ENCODE measurements around the gene HPCA.

The HPCA gene

DNA sequence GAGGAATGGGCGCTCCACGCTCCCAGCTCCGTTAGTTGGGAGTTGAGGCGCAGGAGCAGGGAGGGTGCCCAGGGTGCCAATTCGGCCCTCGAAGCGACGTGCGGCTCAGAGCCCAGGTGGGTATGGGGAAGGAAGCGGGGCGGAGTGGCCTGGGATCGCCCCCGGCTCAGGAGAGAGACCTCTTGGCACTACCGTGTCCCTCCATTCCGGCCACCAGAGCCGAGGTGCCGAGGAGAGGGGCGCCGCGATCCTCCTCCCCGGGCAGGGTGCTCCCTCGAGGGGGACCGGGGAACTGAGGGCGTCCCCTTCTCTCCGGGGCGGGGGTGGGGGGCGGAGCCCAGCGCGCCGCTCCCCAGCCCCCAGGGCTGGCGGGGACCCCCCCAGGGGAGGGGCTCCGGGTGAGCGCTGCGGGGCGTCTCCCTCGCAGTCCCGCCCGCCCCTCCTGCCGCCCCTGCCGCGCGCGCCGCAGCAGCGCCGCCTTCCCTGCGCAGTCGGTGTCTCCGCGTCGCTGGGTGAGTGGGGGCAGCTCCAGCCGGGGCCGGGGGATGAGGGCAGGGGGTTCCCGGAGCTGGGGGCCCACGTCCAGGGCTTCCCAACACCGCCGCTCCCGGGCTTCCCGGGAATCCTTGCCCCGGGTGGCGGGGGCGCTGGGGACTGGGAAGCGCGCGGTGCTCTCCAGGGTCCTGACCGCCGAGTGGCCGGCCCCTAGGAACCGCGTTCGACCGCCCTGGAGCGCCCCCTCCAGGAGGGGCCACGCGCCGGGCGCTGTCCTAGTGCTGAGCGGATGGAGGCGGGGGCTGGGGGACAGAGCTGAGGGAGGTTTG lies at the start of gene HPCA:
Gene HPCA (plus strand): TSS at position 488 of the 824 bp plus-strand sequence. CDS start 2,408 bp downstream, outside the sequence.
- DNase-seq = peak; percentile 66

DNA sequence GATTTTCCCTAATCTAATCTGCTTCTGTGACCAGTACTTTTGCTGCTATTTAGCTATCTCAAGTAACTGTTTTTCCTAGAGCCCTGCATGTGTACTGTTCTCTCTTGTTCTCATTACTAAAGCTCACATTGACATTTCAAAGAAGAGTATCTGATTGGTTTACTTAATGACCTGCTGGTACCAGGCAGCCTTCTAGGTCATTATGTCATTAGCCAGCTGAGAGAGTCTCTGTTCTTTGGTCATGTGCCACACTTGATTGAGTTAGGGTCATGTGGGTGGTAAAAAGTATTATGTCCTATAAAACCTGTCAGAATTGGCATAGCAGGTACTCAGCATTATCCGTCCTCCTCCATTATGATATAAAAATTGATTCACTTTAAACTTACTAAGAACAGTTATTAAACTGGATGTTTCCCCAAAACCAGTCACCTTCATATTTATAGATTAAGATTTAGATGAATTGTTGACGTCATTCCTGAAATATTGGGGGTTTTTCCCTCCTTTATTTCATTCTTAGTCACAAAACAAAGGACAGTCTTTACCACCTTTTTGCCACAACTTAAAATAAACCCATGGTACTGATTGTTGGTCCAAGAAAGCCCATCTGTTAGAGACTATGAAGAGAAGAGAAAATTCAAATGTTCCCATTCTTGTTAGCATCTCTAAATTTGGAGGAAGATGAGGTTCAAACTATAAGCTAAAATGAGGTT lies 37.8 kb upstream of the HPCA start:
- no peak for DNase-seq

GRCh38 chr1:32855861-32856617 lies 30.3 kb upstream of the HPCA start:
- DNase-seq = no peak

- no peak for DNase-seq
These were observed 28.2 kb upstream of the HPCA start for GRCh38 chr1:32858136-32858535.

GRCh38 chr1:32858791-32859190 lies 27.5 kb upstream of the HPCA start:
- DNase-seq = no peak

DNA sequence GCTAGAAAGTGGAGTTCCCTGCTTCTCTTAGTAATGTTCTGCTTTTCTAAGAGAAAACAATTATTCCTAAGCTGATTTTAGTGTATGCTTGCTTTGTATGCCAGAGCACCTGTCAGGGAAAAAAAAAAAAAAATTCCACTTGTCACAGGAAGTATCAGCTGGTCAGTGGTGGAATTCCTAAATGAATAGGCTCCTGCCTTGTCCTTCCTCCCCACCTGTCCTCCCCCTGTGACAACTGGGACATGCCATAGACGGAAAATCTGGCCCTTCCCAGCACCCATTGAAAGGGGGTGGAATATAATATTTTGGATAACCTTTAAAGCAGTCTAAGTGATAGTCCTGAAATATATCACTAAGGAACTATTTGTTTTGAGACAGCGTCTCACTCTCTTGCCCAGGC lies 26.4 kb upstream of the HPCA start:
- DNase-seq = no peak

DNA sequence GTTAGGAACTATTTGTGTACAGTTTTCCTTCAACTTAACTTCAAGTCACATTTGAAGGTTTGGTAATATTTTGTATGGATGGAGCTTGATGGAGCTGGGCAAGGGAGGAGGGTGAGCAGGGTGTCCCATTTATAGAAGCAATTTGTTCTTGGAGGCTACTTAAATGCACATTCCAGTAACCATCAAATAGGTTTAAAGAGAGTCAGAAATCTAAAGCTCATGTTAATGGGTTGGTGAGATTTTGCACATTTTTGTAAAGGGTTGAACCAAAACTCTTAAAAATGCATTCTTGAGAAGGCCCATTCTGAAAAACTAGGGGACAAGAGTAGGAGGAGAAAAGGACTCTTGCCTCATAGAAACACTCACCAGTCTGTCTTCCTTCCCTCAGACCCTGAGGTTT lies 25.7 kb upstream of the HPCA start:
- no peak for DNase-seq

DNA sequence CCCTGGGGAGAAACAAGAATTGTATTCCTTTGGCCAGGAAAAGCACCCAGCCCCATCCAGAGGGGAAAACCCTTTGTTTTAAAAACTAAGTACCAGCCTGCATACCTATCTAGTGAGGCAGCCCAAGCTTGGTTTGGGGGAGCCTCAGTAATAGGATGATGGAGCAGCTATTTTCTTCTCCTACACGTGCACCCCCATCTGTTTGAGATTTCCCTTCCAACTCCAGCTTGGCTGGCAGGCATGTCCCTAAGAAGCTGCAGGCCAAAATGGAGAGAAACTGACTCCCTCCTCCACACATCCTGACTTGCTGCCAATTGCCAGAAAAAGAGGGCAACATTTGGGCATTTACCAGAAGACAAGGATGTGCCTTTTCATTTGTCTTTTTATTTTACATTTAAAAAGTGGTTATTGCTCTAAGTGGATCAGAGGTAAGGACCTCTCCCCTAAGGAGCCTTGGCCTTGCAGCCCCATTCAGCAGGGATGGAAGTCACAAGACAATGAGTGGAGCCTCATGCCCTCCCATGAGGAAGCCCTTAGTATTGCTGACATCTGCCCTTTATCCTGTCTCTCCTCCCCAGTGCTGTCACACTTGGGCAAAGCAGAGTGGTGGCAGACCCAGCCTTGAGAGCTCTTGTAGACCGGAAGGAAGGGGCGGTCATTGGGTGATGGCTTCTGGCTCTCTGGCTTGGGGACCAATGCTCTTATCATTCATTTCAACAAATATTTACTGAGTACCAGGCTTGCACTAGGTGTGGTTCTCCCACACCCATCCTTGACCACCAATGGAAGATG lies 24.2 kb upstream of the HPCA start:
- no peak for DNase-seq

GRCh38 chr1:32863218-32863880 lies 22.9 kb upstream of the HPCA start:
- no peak for DNase-seq

DNA sequence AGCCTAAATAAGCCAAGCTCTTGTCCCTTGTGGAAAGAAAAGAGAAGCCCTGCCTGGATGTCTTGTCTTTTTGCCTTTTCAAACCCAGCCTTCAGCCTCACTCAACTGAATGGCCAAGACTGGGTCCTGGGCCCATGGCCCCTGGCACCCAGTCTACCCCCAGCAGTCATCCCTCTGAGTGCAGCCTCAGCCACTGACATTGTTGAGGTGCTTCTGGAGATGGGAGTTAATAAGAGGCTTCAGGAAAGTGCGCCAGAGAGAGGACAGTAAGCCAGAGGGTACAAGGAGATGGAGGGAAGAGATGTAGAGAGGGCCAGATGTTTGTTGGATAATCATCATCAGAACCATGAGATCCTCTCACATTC lies 22.4 kb upstream of the HPCA start:
- DNase-seq = no peak

DNA sequence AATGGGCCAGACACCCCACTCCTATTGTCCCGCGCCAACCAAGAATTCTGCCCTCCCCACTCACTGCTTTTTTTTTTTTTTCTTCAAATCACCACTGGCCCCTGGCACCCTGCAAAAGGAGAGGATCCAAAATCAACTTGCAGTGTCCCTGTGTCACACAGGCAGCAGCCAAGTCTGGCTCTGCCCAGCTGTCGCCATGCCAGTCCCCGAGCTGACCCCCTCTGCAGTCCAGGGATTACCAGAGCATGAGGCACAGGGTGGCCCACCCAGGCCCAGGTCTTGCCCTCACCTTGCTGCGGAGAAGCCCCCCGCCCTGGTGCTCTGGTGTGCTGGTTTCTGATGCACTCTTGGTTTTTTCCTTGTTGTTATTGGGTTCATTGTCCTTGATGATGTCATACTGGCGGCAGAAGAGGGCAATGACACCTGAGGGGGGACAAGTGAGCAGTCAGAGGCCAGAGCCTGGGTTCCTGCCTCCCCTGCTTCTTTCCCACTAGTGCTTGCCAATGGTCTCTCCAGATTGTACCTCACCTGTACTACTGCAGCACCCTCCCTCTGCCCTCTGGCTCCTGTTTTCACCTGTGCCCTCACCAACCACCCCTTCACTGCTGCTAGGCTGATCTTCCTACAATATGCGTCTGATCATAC lies 21.8 kb upstream of the HPCA start:
- DNase-seq = no peak

- DNase-seq = no peak
These were observed 20.5 kb upstream of the HPCA start for GRCh38 chr1:32865639-32866405.

DNA sequence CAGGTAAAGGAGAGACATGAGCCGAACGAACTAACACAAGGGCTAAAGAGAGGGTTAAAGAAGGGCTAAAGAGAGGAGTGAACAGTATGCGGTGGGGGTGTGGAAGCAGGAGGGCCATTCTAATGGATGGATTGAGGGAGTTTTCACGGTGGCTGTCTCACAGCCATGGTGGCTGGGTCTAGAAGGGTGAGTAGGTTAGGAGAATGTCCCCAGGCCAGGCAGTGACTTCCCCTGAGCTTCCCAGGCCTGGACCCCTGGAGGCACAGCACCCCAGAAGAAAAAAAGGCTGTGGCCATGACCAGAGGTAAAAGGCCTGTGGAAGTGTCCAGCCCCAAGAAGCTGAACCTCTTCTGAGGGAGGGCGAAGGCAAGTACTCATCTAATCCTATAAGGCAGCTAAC lies 19.1 kb upstream of the HPCA start:
- DNase-seq = no peak

GRCh38 chr1:32867671-32868070 lies 18.6 kb upstream of the HPCA start:
- no peak for DNase-seq

- no peak for DNase-seq
These were observed 18.2 kb upstream of the HPCA start for GRCh38 chr1:32868085-32868484.

GRCh38 chr1:32868806-32869455 lies 17.4 kb upstream of the HPCA start:
- DNase-seq = no peak

- no peak for DNase-seq
These were observed 16.2 kb upstream of the HPCA start for GRCh38 chr1:32869923-32870614.

GRCh38 chr1:32870615-32871363 lies 15.5 kb upstream of the HPCA start, which contains the start of gene FNDC5:
Gene FNDC5, minus strand, starts transcription at chr1:32870912.
- DNase-seq = no peak
